Prostate gland (tissue), 2 donors: ENCODE data around the gene ERAL1. TPM values are rescaled to one million over a fixed set of nuclear protein-coding genes. Genes with fewer than 3 reads are reported as not detected.
"Not testable (repeated sequence)": the region's sequence is repeated elsewhere in the genome, so short reads cannot be mapped to it uniquely, and the experiment has no call there.

Source experiments
- DNase-seq: peaks from one replicate; pipeline ENCODE4 v3.0.0-alpha.2; 2019; ENCODE audit warnings: low spot score
- H3K27ac ChIP-seq, 2 donors: fragments of 200-600 bp; sonication (generic); 2 replicates each; pipeline ENCODE4 v1.5.1; 2017 to 2019
- H3K27me3 ChIP-seq: fragments of 200-600 bp; sonication (generic); replicated peaks from 2 replicates; pipeline ENCODE4 v1.5.1; 2019; ENCODE audit not compliant: insufficient read depth
- H3K36me3 ChIP-seq, 2 donors: fragments of 200-600 bp; sonication (generic); 1 replicate in 1 of 2; 2 replicates in 1 of 2; pipeline versions ENCODE4 v1.5.1 to v1.8.1; 2017 to 2019
- H3K4me1 ChIP-seq: fragments of 200-600 bp; sonication (generic); replicated peaks from 2 replicates; pipeline ENCODE4 v1.5.1; 2019
- H3K4me3 ChIP-seq, 2 donors: fragments of 200-600 bp; sonication (generic); 2 replicates each; pipeline ENCODE4 v1.5.1; 2017 to 2019
- H3K9me3 ChIP-seq: fragments of 200-600 bp; sonication (generic); 2 replicates; pipeline ENCODE4 v1.5.1; 2017
- CTCF ChIP-seq, 4 experiments: fragments of 200-600 bp in 2 of 4; fragments of 450-650 bp in 2 of 4; sonication (generic) in 2 of 4; IDR thresholded peaks; 1 replicate in 3 of 4; 2 replicates in 1 of 4; pipeline ENCODE4 v1.5.1; 2016 to 2019; ENCODE audit warnings: antibody characterized with exemption in 4 of 4, mild to moderate bottlenecking in 2 of 4, moderate library complexity in 2 of 4
- POLR2A ChIP-seq: fragments of 450-650 bp; IDR thresholded peaks from one replicate; pipeline ENCODE4 v1.6.1; 2016; ENCODE audit warnings: antibody characterized with exemption, mild to moderate bottlenecking
- POLR2AphosphoS5 ChIP-seq: sonication (generic); formaldehyde crosslinking; IDR thresholded peaks from one replicate; pipeline ENCODE4 v1.6.1; 2017; ENCODE audit warnings: antibody characterized with exemption
- WGBS: methylation state at CpG from one replicate; pipeline ENCODE4 v1.1.5; 2018; 5-methylcytosine and 5-hydroxymethylcytosine counted together
- intact Hi-C: fragments of 100-400 bp; cut with DNase I; formaldehyde crosslinking; loops from one replicate; pipeline ENCODE4 v1.14.2; 2022
- total RNA-seq, 2 donors: library from RNA; depleted of rRNA; stranded (reverse); fragments of >200 nt; gene quantifications; one replicate each; pipeline ENCODE4 v1.1.0, GENCODE V29; 2016

ERAL1 gene
- total RNA-seq, 2 donors from 2014 or later, result 49.9 to 70.8 TPM

GRCh38 chr17:28871056-28871579 is 16.3 kb downstream of the ERAL1 start:
- no peak for TF ChIP-seq POLR2A
- no peak for TF ChIP-seq POLR2AphosphoS5
- no peak for TF ChIP-seq CTCF (IDR thresholded peaks at IDR 0.05)
- intact Hi-C loops, result no loop called here
- no peaks in the 10 kb centered on the region for H3K9me3 ChIP-seq
- no peak overlapping the region for H3K4me3 ChIP-seq
- no peaks in the 10 kb centered on the region for H3K4me1 ChIP-seq
- H3K36me3 ChIP-seq, result no peaks in the 10 kb centered on the region
- H3K27ac ChIP-seq, result no peak overlapping the region
- no peaks in the 10 kb centered on the region for H3K27me3 ChIP-seq
- no peak for DNase-seq
- 80% methylated on average over 6 of the region's 6 CpGs for WGBS

DNA sequence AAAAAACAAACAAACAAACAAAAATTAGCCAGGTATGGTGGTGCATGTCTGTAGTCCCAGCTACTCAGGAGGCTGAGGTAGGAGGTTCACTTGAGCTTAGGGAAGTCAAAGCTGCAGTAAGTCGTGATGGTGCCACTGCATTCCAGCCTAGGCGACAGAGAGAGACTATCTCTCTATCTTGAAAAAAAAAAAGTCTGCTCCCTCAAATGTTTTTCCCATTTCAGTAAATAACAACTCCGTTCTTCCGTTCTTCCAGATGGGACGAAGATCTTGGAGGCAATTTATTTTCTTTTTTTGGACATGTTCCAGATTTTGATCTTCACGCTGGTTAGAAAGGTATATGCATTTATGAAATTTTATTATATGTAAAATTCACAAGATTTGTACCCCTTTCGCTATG is 19.0 kb downstream of the ERAL1 start:
- Histone ChIP-seq H3K27me3 (no peaks in the 10 kb centered on the region), H3K9me3 (no peaks in the 10 kb centered on the region), H3K4me3 (no peak overlapping the region), H3K36me3 (no peaks in the 10 kb centered on the region), H3K4me1 (no peaks in the 10 kb centered on the region), H3K27ac (no peak overlapping the region)
- WGBS, result 89% methylated on average over 7 of the region's 7 CpGs
- intact Hi-C loops, result no loop called here
- TF ChIP-seq POLR2AphosphoS5, result no peak
- no peak for TF ChIP-seq CTCF (IDR thresholded peaks at IDR 0.05)
- TF ChIP-seq POLR2A, result no peak
- DNase-seq, result no peak

DNA sequence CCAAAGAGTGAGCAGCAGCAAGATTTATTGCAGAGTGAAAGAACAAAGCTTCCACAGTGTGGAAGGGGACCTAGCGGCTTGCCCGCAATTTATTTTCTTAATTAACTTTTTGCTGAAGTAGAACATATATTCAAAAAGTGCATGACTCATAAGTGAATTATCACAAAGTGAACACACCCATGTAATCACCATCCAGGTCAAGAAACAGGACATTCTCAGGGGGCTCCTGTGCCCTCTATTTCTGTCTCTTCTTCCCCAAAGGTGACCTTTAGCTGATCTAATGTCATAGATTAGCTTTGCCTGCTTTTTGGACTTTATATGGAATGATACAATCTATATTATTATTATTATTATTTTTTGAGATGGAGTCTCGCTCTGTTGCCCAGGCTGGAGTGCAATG is 19.9 kb downstream of the ERAL1 start:
- TF ChIP-seq POLR2AphosphoS5 (no peak), POLR2A (no peak), CTCF (IDR thresholded peaks at IDR 0.05) (no peak)
- no peak for DNase-seq
- Histone ChIP-seq H3K4me3 (no peak overlapping the region), H3K36me3 (peaks cover 0 to 7% of the 10 kb centered on the region in 2 donors), H3K27ac (no peak overlapping the region), H3K27me3 (no peaks in the 10 kb centered on the region), H3K9me3 (no peaks in the 10 kb centered on the region), H3K4me1 (no peaks in the 10 kb centered on the region)
- intact Hi-C loops, result no loop called here
- WGBS, result 76% methylated on average over 3 of the region's 3 CpGs

DNA sequence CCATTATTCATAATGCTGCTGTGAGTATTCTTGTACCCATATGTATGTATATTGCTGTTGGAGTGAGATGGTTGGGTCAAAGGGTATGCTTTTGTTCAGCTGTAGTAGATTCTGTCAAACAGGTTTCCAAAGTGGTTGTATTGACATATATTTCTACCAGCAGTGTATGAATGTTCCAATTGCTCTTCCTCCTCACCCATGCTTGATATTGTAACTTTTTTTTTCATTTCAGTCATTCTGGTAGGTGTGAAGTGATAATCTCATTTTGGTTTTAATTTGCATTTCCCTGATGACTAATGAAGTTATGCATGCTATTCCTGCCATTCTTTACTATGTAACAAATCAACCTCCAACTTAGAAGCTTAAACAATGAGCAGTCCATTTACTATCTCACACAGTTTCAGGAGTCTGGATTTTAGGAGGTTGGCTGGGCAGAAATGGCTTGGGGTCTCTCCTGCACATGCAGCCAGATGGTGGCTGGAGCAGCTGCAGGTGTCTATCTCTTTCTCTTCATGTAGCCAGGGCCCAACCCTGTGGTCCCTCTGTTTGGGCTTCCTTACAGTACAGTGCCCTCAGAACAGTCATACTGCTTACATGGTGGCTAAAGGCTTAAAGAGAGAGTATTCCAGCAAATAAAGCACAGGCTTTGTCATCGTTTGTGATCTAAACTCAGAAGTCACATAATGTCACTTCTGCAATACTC is 21.2 kb downstream of the ERAL1 start:
- Histone ChIP-seq H3K36me3 (peaks cover 3 to 19% of the 10 kb centered on the region in 2 donors), H3K4me3 (no peak overlapping the region), H3K9me3 (no peaks in the 10 kb centered on the region), H3K27ac (no peak overlapping the region), H3K27me3 (no peaks in the 10 kb centered on the region), H3K4me1 (no peaks in the 10 kb centered on the region)
- intact Hi-C loops, result no loop called here
- TF ChIP-seq POLR2A, result no peak
- no peak for TF ChIP-seq CTCF (IDR thresholded peaks at IDR 0.05)
- no peak for TF ChIP-seq POLR2AphosphoS5
- 27% methylated on average over 1 of the region's 1 CpG for WGBS
- no peak for DNase-seq

- H3K4me1 ChIP-seq, H3K4me3 ChIP-seq, intact Hi-C loops, H3K9me3 ChIP-seq, H3K27ac ChIP-seq, DNase-seq, H3K27me3 ChIP-seq: not testable (repeated sequence)
- H3K36me3 ChIP-seq, result peaks cover 15 to 31% of the 10 kb centered on the region in 2 donors
- 95% methylated on average over 6 of the region's 6 CpGs for WGBS
Measured at GRCh38 chr17:28877150-28877711, 22.4 kb downstream of the ERAL1 start.
